ENCODE data around the gene TATDN2. TPM values are rescaled to one million over a fixed set of nuclear protein-coding genes. Genes with fewer than 3 reads are reported as not detected.
"Not testable (repeated sequence)": the region's sequence is repeated elsewhere in the genome, so short reads cannot be mapped to it uniquely, and the experiment has no call there.

TATDN2 gene
- total RNA-seq, 2 experiments from 2014 or later: 58.4 to 61.2 TPM

DNA sequence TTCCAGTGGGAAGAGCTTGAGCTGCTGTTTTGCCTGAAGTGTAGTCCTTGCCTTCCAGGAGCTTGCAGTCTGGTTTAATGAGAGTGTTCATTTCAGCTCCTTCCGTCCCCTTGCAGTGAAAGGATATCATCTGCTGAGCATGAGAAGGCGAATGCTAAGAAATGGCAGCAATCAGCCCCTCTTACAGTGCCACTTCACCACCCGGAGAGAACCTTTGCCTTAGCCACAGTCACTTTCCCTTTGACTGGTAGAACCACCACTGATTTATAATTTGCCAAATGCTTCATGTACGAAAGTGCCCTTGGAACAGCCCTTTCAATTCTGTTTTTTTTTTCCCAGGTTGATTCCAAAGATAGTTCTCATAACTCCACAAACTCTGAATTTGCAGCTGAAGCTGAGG is 11.5 kb downstream of the TATDN2 start:
- ChIA-PET CTCF (interaction anchor here (1.1 kb wide), 1 partner anchor 11 kb away, joined by 3 read pairs; no protein-coding TSS in a partner anchor), POLR2A (interaction anchor here (0.6 kb wide), 3 partner anchors 10 to 358 kb away, joined by 4 to 6 read pairs (median 4); no protein-coding TSS in a partner anchor)

DNA sequence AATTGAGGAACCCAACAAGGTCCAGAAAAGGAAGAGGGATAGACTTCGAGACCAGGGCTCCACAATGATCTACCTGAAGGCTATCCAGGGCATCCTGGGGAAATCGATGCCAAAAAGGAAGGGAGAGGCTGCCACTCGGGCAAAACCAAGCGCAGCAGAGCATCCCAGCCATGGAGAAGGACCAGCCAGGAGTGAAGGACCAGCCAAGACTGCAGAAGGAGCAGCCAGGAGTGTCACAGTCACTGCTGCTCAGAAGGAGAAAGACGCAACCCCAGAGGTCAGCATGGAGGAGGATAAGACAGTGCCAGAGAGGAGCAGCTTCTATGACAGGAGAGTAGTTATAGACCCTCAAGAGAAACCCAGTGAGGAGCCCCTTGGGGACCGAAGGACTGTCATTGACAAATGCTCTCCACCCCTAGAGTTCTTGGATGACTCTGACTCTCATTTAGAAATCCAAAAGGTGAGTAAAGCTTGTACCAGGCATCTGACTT is 12.0 kb downstream of the TATDN2 start:
- POLR2A ChIA-PET: no interaction called here

GRCh38 chr3:10262027-10262426 is 13.8 kb downstream of the TATDN2 start:
- POLR2A ChIA-PET: interaction anchor here (0.6 kb wide), 1 partner anchor 147 kb away, joined by 5 read pairs; no protein-coding TSS in a partner anchor
- CTCF ChIA-PET: interaction anchor here (0.6 to 1.2 kb wide), 5 partner anchors 8 to 372 kb away, joined by 3 to 4 read pairs (median 3); partner anchors contain the start of gene JAGN1

More for the DNA sequence above, 12.0 kb downstream of the TATDN2 start:
- CTCF ChIA-PET: interaction anchor here (1.1 kb wide), 1 partner anchor 11 kb away, joined by 3 read pairs; no protein-coding TSS in a partner anchor

GRCh38 chr3:10263646-10264363 is 15.5 kb downstream of the TATDN2 start:
- POLR2A ChIA-PET: interaction anchor here (1.2 kb wide), 1 partner anchor 9 kb away, joined by 4 read pairs; no protein-coding TSS in a partner anchor
- CTCF ChIA-PET: interaction anchor here (0.6 to 1.7 kb wide), 10 partner anchors 9 to 615 kb away, joined by 3 to 5 read pairs (median 3); partner anchors contain the start of gene MTMR14

GRCh38 chr3:10265833-10266232 is 17.6 kb downstream of the TATDN2 start:
- POLR2A ChIA-PET: no interaction called here
- CTCF ChIA-PET: interaction anchor here (0.7 to 1.2 kb wide), 2 partner anchors 9 to 489 kb away, joined by 3 to 4 read pairs; no protein-coding TSS in a partner anchor

DNA sequence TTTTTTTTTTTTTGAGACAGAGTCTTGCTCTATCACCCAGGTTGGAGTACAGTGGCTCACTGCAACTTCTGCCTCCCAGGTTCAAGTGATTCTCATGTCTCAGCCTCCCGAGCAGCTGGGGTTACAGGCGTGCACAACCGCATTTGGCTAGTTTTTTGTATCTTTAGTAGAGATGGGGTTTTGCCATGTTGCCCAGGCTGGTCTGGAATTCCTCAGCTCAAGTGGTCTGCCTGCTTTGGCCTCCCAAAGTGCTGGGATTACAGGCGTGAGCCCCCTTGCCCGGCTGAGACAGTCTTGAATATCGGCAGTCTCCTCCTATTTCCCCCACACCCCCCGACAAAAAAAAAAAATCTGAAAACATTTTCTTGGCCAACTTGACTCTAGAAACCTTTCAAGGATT is 18.7 kb downstream of the TATDN2 start:
- POLR2A ChIA-PET: not testable (repeated sequence)
- CTCF ChIA-PET: interaction anchor here (0.7 kb wide), 1 partner anchor 119 kb away, joined by 3 read pairs; no protein-coding TSS in a partner anchor

DNA sequence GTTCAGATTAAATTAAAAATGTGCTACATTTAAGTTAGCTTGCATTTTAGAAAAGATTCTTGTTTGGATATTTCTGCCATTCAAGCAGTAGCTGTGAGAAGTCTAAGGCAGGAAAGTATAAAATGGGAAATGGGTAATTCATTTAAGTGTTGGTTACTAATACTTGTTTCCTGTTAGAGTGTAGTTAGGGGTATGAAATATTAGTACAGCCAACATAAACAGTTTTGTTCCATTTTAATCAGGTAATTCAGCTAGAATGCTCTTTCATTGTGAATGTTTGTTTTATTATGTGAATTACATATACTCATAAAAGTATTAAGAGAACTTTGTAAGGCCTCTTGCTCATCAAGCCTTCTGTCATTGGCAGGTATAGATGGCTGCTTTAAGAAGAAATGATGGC is 19.9 kb downstream of the TATDN2 start:
- POLR2A ChIA-PET: interaction anchor here (0.6 kb wide), 1 partner anchor 1132 kb away, joined by 4 read pairs; no protein-coding TSS in a partner anchor
- CTCF ChIA-PET: no interaction called here

DNA sequence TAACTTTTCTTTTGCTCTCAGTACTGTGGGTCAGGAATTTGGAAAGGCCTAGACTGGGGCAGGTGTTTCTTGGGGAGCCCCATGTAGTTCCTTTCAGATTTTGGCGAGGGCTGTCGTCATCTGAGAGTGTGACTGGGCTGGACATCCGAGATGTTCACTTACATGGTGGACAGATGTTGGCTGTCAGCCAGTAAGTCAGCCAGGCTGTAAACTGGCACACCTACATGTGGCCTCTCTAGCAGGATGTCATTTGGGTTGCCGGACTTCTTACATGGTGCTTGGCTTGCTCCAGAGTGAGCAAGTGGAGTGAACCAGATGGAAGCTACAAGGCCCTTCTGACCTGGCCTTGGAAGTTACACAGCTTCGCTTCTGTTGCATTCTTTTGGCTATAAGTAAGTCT is 20.7 kb downstream of the TATDN2 start:
- ChIA-PET POLR2A (no interaction called here), CTCF (no interaction called here)

GRCh38 chr3:10269443-10269842 is 21.2 kb downstream of the TATDN2 start:
- CTCF ChIA-PET: interaction anchor here (1.6 kb wide), 1 partner anchor 8 kb away, joined by 3 read pairs; no protein-coding TSS in a partner anchor
- POLR2A ChIA-PET: no interaction called here

- POLR2A ChIA-PET: interaction anchor here (0.6 to 1.6 kb wide), 3 partner anchors 9 to 46 kb away, joined by 3 to 4 read pairs (median 3); no protein-coding TSS in a partner anchor
- CTCF ChIA-PET: interaction anchor here (1.4 kb wide), 1 partner anchor 8 kb away, joined by 3 read pairs; no protein-coding TSS in a partner anchor
Observed at GRCh38 chr3:10272476-10272875, 24.2 kb downstream of the TATDN2 start.

DNA sequence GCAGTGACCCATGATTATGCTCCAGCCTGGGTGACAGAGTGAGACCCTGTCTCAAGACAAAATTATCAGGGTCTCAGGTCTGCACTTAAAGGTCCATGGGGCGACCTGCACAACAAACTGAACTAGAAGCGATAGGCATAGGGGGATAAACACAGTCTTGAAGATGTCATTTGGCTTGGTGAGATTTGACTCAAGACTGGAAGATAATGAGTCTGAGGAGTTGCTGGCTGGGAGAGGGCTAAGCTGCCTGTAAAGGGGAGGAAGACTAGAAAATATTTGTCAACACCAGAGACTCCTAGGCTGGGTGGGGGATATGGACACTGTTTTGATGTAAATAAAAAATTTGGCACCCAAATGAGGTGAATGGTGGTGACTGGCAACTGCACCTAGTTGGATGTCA is 24.7 kb downstream of the TATDN2 start:
- ChIA-PET CTCF (interaction anchor here (1.4 kb wide), 1 partner anchor 9 kb away, joined by 3 read pairs; no protein-coding TSS in a partner anchor), POLR2A (interaction anchor here (0.6 to 1.6 kb wide), 3 partner anchors 9 to 47 kb away, joined by 3 to 4 read pairs (median 3); no protein-coding TSS in a partner anchor)

DNA sequence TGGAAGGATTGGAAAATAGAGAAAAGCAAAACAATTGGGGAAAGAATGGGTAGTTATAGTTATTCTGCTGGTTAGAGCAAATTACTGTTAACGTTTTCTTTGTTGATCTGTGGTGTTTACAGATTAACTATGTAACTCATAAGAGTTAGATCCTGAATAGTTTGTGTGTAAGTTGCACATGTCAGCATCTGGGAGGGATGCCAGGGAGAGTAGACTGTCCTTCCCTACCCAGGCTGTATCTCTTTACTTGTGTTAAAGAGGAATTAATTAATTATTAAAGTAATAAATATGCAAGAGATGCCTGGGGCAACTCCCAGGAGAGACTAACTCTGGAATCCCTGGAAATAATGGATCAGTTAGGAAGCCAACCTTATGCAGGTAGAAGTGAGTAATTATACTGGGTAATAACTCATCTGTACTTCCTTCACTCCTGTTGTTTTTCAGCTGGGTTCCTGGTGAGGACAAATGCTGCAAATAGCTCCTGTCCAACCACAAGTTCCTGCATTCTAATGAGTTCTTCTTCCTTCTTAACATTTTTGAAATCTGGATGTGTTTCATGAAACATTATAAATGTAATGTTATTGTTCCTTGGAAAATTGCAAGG is 25.5 kb downstream of the TATDN2 start:
- POLR2A ChIA-PET: no interaction called here

GRCh38 chr3:10274601-10275000 is 26.3 kb downstream of the TATDN2 start:
- POLR2A ChIA-PET: no interaction called here
- CTCF ChIA-PET: interaction anchor here (0.6 to 0.7 kb wide), 2 partner anchors 62 to 502 kb away, joined by 4 to 5 read pairs; no protein-coding TSS in a partner anchor

More for the DNA sequence above, 25.5 kb downstream of the TATDN2 start:
- CTCF ChIA-PET: interaction anchor here (0.6 kb wide), 1 partner anchor 503 kb away, joined by 5 read pairs; no protein-coding TSS in a partner anchor

- ChIA-PET POLR2A (no interaction called here), CTCF (no interaction called here)
Observed at GRCh38 chr3:10277115-10277625, 28.9 kb downstream of the TATDN2 start.

GRCh38 chr3:10278501-10278900 is 30.2 kb downstream of the TATDN2 start:
- CTCF ChIA-PET: no interaction called here
- POLR2A ChIA-PET: no interaction called here

- CTCF ChIA-PET: interaction anchor here (1.3 kb wide), 1 partner anchor 31 kb away, joined by 3 read pairs; the partner anchor contains the start of gene TATDN2
- POLR2A ChIA-PET: no interaction called here
Observed at GRCh38 chr3:10279384-10280176, 31.3 kb downstream of the TATDN2 start.

GRCh38 chr3:10280177-10280529 is 31.9 kb downstream of the TATDN2 start:
- ChIA-PET POLR2A (no interaction called here), CTCF (interaction anchor here (1.3 kb wide), 1 partner anchor 32 kb away, joined by 3 read pairs; the partner anchor contains the start of gene TATDN2)

- POLR2A ChIA-PET: no interaction called here
- CTCF ChIA-PET: no interaction called here
Observed at GRCh38 chr3:10280571-10280970, 32.3 kb downstream of the TATDN2 start.

- POLR2A ChIA-PET: no interaction called here
- CTCF ChIA-PET: no interaction called here
Observed at GRCh38 chr3:10281951-10282350, 33.7 kb downstream of the TATDN2 start.
